K562 (cell line): Measurements from ENCODE around the gene PCDHGB5. TPM values are rescaled to one million over a fixed set of nuclear protein-coding genes. Genes with fewer than 3 reads are reported as not detected.

ENCODE experiments used
- CBFA2T3 ChIP-seq: fragments of 450-650 bp; IDR thresholded peaks from 2 replicates; pipeline ENCODE4 v1.6.1; 2017
- CBX5 ChIP-seq: IDR thresholded peaks from 2 replicates; pipeline ENCODE4 v1.6.1; 2014; ENCODE audit warnings: low read depth, borderline replicate concordance
- FOXK2 ChIP-seq, 2 experiments: fragments of 450-650 bp; IDR thresholded peaks in 1 of 2; conservative IDR thresholded peaks in 1 of 2; 2 replicates each; pipeline ENCODE4 v1.6.1; 2016; ENCODE audit warnings: low read depth in 2 of 2, mild to moderate bottlenecking in 1 of 2
- L3MBTL2 ChIP-seq: fragments of 450-650 bp; IDR thresholded peaks from 2 replicates; pipeline ENCODE4 v1.6.1; 2016; ENCODE audit warnings: mild to moderate bottlenecking, moderate library complexity
- LEF1 ChIP-seq: fragments of 450-650 bp; IDR thresholded peaks from 2 replicates; pipeline ENCODE4 v1.6.1; 2016; ENCODE audit warnings: mild to moderate bottlenecking
- MBD2 ChIP-seq: sonication (generic); IDR thresholded peaks from 2 replicates; pipeline ENCODE4 v1.6.1; 2016; ENCODE audit warnings: low read depth, borderline replicate concordance
- MTA1 ChIP-seq: fragments of 450-650 bp; IDR thresholded peaks from 2 replicates; pipeline ENCODE4 v1.6.1; 2017; ENCODE audit warnings: borderline replicate concordance
- NR4A1 ChIP-seq, 2 experiments: fragments of 250-450 bp in 1 of 2; fragments of 450-650 bp in 1 of 2; sonication (Bioruptor Pico) in 1 of 2; IDR thresholded peaks; 2 replicates each; pipeline versions ENCODE4 v1.4.0 to v1.6.1; 2016 to 2020; ENCODE audit warnings: mild to moderate bottlenecking in 2 of 2, missing compliant biosample characterization in 1 of 2, missing genetic modification characterization in 1 of 2, moderate library complexity in 1 of 2
- POLR2A ChIP-seq: fragments of 450-650 bp; conservative IDR thresholded peaks from 2 replicates; pipeline ENCODE4 v1.6.1; 2016
- POLR2G ChIP-seq: fragments of 200-400 bp; formaldehyde crosslinking; IDR thresholded peaks from 2 replicates; pipeline ENCODE4 v1.6.1; 2017; ENCODE audit warnings: low read depth, mild to moderate bottlenecking, antibody characterized with exemption, low read length, moderate library complexity
- POLR2H ChIP-seq: IDR thresholded peaks from 2 replicates; pipeline ENCODE4 v1.6.1; 2016; ENCODE audit warnings: missing genetic modification characterization, low read depth, mild to moderate bottlenecking, control low read depth, missing compliant biosample characterization, moderate library complexity
- RB1 ChIP-seq: fragments of 450-650 bp; IDR thresholded peaks from 2 replicates; pipeline ENCODE4 v1.6.1; 2017; ENCODE audit warnings: low read depth, mild to moderate bottlenecking
- RCOR1 ChIP-seq, 2 experiments: IDR thresholded peaks; 2 replicates each; pipeline ENCODE4 v1.6.1; 2012; ENCODE audit warnings: low read depth in 2 of 2, low read length in 2 of 2, borderline replicate concordance in 1 of 2, improper control_type of control experiment in 1 of 2
- RHOXF2B ChIP-seq: fragments of 250-450 bp; sonication (Bioruptor Pico); conservative IDR thresholded peaks from 2 replicates; pipeline ENCODE4 v1.5.1; 2021
- SIRT6 ChIP-seq: IDR thresholded peaks from one replicate; pipeline ENCODE4 v1.6.1; 2012; ENCODE audit warnings: low read depth, mild to moderate bottlenecking, control low read depth, inconsistent platforms, low read length, moderate library complexity
- SMAD2 ChIP-seq: fragments of 150-350 bp; IDR thresholded peaks from 2 replicates; pipeline ENCODE4 v1.6.1; 2014; ENCODE audit warnings: low read depth, mild to moderate bottlenecking, low read length
- SOX6 ChIP-seq: fragments of 450-650 bp; IDR thresholded peaks from 2 replicates; pipeline ENCODE4 v1.6.1; 2014; ENCODE audit warnings: mild to moderate bottlenecking
- TFAM ChIP-seq: fragments of 250-450 bp; sonication (Bioruptor Pico); conservative IDR thresholded peaks from 2 replicates; pipeline ENCODE4 v1.5.0; 2021; ENCODE audit warnings: mild to moderate bottlenecking, moderate library complexity
- ZNF41 ChIP-seq: fragments of 250-450 bp; sonication (Bioruptor Pico); conservative IDR thresholded peaks from 2 replicates; pipeline ENCODE4 v1.4.0; 2020; ENCODE audit warnings: mild to moderate bottlenecking
- polyA plus RNA-seq, 8 experiments: library from polyadenylated mRNA; depleted of rRNA in 4 of 8; stranded (reverse) in 5 of 8; unstranded in 3 of 8; fragments of >200 nt; fragmentation: Nextera tagmentation in 2 of 8; fragmentation: Illumina TruSeq in 1 of 8; extraction: Ambion mirVana in 2 of 8; extraction: Trizol in 1 of 8; gene quantifications; 2 replicates each; pipeline versions ENCODE4 v1.2.1 to v1.2.3, GENCODE V29; 2011 to 2014; ENCODE audit warnings: inconsistent platforms in 1 of 8, missing spikeins in 1 of 8
- total RNA-seq, 7 experiments: library from RNA; depleted of rRNA in 6 of 7; stranded (reverse); fragments of >200 nt in 6 of 7; fragmentation: Illumina TruSeq in 2 of 7; extraction: Trizol in 2 of 7; gene quantifications; 2 replicates each; pipeline versions ENCODE4 v1.2.1 to v1.2.3, GENCODE V29; 2011 to 2021; ENCODE audit warnings: low replicate concordance in 1 of 7
- TF ChIP-seq, protein P1 (sequence below): sonication (generic); formaldehyde crosslinking; IDR thresholded peaks from 2 replicates; pipeline ENCODE4 v1.9.0; 2022; ENCODE audit warnings: mild to moderate bottlenecking, missing genetic modification reagents
- TF ChIP-seq, protein P2 (sequence below), 2 experiments: fragments of 450-650 bp; formaldehyde crosslinking in 1 of 2; IDR thresholded peaks; 2 replicates each; pipeline versions ENCODE4 v1.4.0 to v1.6.1; 2014 to 2020; ENCODE audit warnings: mild to moderate bottlenecking in 2 of 2, borderline replicate concordance in 1 of 2, low read depth in 1 of 2

The PCDHGB5 gene
- total and polyA plus RNA-seq, 9 of the 15 experiments (the other 6 are each of a cell fraction or from before 2014, with no cell fraction given), result 0.05 to 0.29 (median 0.12) TPM; not detected in 2

GRCh38 chr5:141349917-141350619 is 47.7 kb upstream of the PCDHGB5 start, which contains the start of gene PCDHGB1 (continued):
- no peak for TF ChIP-seq ZNF41 (CRISPR knock-in tag)
- no peak for TF ChIP-seq MBD2
- no peak for TF ChIP-seq SMAD2
- no peak for TF ChIP-seq TFAM (CRISPR knock-in tag)
- TF ChIP-seq NR4A1 (CRISPR knock-in tag; IDR thresholded peaks at IDR 0.05), result no peak
- TF ChIP-seq NR4A1 (tag; IDR thresholded peaks at IDR 0.05), result no peak
- TF ChIP-seq POLR2A, result no peak
- TF ChIP-seq RCOR1 (IDR thresholded peaks at IDR 0.05; ENCODE audit: borderline replicate concordance in 1 of 2, low read depth in 2 of 2, low read length in 2 of 2), result no peak
- TF ChIP-seq POLR2H (tag), result no peak
- no peak for TF ChIP-seq CBFA2T3
- TF ChIP-seq CBX5, result no peak
- no peak for TF ChIP-seq SOX6
- 0 out of 2 replicates have a peak, but pooled peaks have one; percentile 11 for TF ChIP-seq RB1
- TF ChIP-seq FOXK2 (conservative IDR thresholded peaks at IDR 0.05 in 1 of 2, IDR thresholded peaks at IDR 0.05 in 1 of 2; ENCODE audit: low read depth in 2 of 2), result no peak
- no peak for TF ChIP-seq SIRT6
- TF ChIP-seq, protein P1, sequence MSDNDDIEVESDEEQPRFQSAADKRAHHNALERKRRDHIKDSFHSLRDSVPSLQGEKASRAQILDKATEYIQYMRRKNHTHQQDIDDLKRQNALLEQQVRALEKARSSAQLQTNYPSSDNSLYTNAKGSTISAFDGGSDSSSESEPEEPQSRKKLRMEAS (CRISPR knock-in tag), result no peak
- no peak for TF ChIP-seq POLR2G
- no peak for TF ChIP-seq LEF1
- TF ChIP-seq, protein P2, sequence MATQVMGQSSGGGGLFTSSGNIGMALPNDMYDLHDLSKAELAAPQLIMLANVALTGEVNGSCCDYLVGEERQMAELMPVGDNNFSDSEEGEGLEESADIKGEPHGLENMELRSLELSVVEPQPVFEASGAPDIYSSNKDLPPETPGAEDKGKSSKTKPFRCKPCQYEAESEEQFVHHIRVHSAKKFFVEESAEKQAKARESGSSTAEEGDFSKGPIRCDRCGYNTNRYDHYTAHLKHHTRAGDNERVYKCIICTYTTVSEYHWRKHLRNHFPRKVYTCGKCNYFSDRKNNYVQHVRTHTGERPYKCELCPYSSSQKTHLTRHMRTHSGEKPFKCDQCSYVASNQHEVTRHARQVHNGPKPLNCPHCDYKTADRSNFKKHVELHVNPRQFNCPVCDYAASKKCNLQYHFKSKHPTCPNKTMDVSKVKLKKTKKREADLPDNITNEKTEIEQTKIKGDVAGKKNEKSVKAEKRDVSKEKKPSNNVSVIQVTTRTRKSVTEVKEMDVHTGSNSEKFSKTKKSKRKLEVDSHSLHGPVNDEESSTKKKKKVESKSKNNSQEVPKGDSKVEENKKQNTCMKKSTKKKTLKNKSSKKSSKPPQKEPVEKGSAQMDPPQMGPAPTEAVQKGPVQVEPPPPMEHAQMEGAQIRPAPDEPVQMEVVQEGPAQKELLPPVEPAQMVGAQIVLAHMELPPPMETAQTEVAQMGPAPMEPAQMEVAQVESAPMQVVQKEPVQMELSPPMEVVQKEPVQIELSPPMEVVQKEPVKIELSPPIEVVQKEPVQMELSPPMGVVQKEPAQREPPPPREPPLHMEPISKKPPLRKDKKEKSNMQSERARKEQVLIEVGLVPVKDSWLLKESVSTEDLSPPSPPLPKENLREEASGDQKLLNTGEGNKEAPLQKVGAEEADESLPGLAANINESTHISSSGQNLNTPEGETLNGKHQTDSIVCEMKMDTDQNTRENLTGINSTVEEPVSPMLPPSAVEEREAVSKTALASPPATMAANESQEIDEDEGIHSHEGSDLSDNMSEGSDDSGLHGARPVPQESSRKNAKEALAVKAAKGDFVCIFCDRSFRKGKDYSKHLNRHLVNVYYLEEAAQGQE (IDR thresholded peaks at IDR 0.05; ENCODE audit: borderline replicate concordance), result peak; percentile 16; the same call in 1 of the 2 replicates
- TF ChIP-seq, protein P2 (CRISPR knock-in tag; IDR thresholded peaks at IDR 0.05; ENCODE audit: low read depth), result no peak
- TF ChIP-seq MTA1, result no peak
- no peak for TF ChIP-seq L3MBTL2
- no peak for TF ChIP-seq RHOXF2B (CRISPR knock-in tag)
